SH-SY5Y (cell line): ENCODE data around the gene MTRFR.

Source experiments
- GATA2 ChIP-seq: IDR thresholded peaks from 2 replicates; pipeline ENCODE4 v1.6.1; 2011; ENCODE audit warnings: mild to moderate bottlenecking, low read depth, low read length
- GATA3 ChIP-seq: IDR thresholded peaks from 2 replicates; pipeline ENCODE4 v1.6.1; 2011; ENCODE audit warnings: low read depth, mild to moderate bottlenecking, low read length, moderate library complexity

The MTRFR gene

GRCh38 chr12:123265851-123266678, 32.8 kb downstream of the MTRFR start:
- TF ChIP-seq GATA2 (no peak), GATA3 (no peak)

- TF ChIP-seq GATA2 (no peak), GATA3 (no peak)
Measured at GRCh38 chr12:123266679-123267277, 33.5 kb downstream of the MTRFR start.

- TF ChIP-seq GATA2 (no peak), GATA3 (no peak)
Measured at GRCh38 chr12:123267335-123267920, 34.2 kb downstream of the MTRFR start.

GRCh38 chr12:123267991-123268843, 35.0 kb downstream of the MTRFR start:
- TF ChIP-seq GATA2 (no peak), GATA3 (no peak)

- TF ChIP-seq GATA3 (no peak), GATA2 (no peak)
Measured at GRCh38 chr12:123268850-123269249, 35.6 kb downstream of the MTRFR start.

- TF ChIP-seq GATA3 (no peak), GATA2 (no peak)
Measured at GRCh38 chr12:123269395-123269892, 36.2 kb downstream of the MTRFR start.

GRCh38 chr12:123269896-123270213, 36.6 kb downstream of the MTRFR start:
- TF ChIP-seq GATA3 (no peak), GATA2 (no peak)

- TF ChIP-seq GATA3 (no peak), GATA2 (no peak)
Measured at GRCh38 chr12:123270214-123271000, 37.2 kb downstream of the MTRFR start.

GRCh38 chr12:123271001-123271668, 37.9 kb downstream of the MTRFR start:
- TF ChIP-seq GATA3 (no peak), GATA2 (no peak)

- TF ChIP-seq GATA3 (no peak), GATA2 (no peak)
Measured at GRCh38 chr12:123273166-123273565, 39.9 kb downstream of the MTRFR start.

- TF ChIP-seq GATA2 (no peak), GATA3 (no peak)
Measured at GRCh38 chr12:123278101-123278627, 44.9 kb downstream of the MTRFR start.

- TF ChIP-seq GATA2 (no peak), GATA3 (no peak)
Measured at GRCh38 chr12:123280971-123281370, 47.7 kb downstream of the MTRFR start.
